ENCODE measurements around the gene INSYN2B.

- TF ChIP-seq CTCF (conservative IDR thresholded peaks at IDR 0.05; ENCODE audit: low read depth, low read length) = no peak
- TF ChIP-seq EZH2 (IDR thresholded peaks at IDR 0.05; ENCODE audit: low read length, unreplicated experiment) = no peak
These were observed 38.1 kb downstream of the INSYN2B start for GRCh38 chr5:169942181-169942580.
